ENCODE data around the gene NLRC5. TPM values are rescaled to one million over a fixed set of nuclear protein-coding genes. Genes with fewer than 3 reads are reported as not detected.
"Not testable (repeated sequence)": the region's sequence is repeated elsewhere in the genome, so short reads cannot be mapped to it uniquely, and the experiment has no call there.

NLRC5 gene
- total RNA-seq, 1 donor from 2014 or later = 11.9 TPM

DNA sequence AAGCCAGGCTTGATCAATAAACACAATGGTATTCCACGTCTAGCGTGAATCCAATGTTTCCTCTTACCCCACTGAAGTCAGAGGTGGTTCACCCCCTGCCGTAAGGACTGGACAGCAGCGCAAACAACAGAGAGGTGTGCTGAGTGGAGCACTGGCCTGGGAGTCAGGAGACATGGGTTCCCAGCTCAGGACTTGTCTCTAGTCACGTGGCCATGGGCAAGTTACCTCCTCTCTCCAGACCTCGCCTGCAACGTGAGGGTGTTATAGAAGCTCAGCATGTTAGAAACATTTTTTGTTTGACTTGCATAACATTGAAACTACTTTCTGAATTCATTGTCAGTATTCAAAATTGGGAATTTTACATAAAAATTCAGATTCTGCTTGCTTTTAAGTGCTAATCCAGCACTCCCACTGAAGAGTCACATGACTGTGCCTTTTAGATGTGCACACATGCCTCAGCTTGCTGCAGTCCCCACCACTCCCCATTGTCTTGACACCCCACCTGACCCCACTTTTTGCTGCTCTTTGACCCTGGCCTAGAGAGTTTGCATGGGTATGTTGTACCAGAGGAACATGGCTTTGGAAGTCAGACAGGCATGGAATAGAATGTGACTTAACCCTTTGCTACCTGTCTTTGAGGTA lies 94.2 kb downstream of the NLRC5 start:
- no peak for DNase-seq

DNA sequence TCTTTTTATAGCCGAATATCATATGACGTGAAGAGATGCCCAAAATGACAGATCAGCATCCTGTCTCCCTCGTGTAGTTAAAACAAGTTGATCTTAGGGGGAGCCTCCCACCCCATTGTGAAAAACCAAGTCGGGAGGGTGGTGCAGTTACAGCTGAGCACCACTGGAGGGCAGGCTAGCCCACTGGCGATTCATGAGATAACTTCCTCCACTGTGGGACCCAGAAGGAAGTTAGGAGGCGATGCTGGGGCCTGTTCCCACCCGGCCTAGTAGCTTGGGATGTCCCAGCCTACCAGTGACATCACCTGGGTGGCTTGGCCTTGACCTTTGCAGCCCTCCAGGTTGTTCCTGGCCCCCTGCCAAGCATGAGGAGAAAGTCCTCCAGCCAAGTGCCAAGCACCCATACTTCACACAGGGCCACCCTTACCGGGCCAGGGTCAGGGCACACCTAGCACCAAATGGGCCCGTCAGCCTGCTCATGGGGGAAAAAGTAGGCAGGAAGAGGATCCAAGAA lies 95.0 kb downstream of the NLRC5 start:
- peak; percentile 75 for DNase-seq

DNA sequence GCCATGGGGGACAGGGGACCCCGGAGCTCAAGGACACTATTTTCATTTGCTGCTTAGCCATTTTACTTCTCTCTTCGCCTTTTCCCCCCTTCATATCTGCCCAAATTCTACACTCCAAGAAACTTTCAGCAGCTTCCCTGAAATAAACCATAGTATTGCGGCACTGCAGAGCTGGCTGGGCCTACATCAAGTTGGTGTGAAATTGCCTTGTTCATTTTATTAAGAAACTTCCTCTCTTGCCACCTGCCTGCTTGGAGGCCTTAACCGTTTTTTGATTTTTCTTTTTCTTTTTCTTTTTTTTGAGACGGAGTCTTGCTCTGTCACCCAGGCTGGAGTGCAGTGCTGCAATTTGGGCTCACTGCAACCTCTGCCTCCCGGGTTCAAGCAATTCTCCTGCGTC lies 95.6 kb downstream of the NLRC5 start:
- no peak for DNase-seq

DNA sequence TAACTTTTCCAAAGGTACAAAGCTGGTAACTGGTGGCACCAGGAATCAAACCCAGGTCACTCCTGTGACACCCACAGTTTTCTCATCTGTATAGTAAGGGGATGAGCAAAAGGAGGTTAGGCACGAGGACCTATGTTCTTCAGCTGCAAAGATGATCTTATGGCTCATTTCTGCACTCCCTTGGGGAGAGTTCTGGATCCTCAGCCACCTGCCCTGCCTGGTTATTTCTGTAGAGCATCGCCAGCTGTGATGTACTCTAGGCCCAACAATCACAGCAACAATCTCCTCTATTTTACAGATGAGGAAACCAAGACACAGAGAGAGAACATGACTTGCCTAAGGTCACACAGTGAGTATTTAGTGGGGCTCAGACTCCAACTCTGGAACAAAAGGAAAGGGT lies 97.6 kb downstream of the NLRC5 start:
- DNase-seq = no peak

DNA sequence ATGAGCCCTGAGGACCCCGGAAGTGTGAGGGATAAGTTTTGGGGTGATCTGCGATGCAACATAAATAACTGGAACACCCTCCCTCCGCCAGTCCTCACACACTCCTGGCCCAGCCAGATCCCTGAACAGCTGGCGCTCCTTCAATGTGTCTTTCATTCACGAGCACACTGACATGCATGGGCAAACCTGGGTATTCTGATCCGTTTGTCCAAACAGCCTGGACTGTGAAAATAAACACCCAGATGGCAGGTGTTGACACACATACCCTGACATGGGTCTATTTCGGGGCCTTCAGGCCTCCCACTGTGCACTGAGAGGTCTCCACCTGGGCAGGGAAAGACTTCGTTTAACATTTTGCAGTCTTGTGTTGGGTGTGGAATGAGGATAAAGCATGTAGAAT lies 100.0 kb downstream of the NLRC5 start:
- no peak for DNase-seq

DNA sequence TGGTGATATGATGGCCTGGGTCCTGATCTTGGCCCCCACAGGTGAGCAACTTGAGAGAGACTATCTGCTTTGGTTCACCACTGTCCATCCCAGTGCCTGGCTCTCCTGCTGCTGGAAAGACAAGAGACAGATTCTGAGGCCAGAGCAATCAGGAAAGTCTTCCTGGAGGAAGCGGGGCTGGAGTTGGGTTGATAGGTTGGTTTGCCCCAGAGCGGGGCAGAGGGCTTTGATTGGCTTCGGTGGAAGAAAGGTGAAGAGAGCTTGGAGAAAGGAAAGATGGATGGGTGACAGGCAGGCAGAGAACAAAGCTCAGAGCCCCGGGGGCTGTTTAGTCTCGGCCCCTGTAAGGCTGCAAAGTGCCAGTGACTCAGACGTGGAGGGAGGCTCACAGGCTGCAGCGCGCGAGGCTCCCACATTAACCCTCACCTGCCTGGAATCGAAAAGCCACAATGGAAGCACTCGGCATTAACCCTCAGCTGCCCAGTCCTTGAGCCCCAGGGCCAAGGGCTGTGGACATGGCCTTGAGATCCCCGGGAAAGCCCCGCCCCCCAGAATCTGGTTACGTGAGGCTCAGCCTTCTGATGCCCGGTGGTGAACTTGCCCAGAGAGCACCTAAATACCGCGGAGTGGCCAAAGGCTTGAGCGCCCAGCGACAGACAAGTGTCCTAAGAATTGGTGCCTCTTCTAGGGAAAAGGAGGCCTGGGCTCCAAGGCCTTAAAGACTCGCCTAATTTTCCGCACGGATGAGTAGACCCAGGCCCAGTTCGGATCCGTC lies 102.0 kb downstream of the NLRC5 start:
- peak; percentile 11 for DNase-seq

DNA sequence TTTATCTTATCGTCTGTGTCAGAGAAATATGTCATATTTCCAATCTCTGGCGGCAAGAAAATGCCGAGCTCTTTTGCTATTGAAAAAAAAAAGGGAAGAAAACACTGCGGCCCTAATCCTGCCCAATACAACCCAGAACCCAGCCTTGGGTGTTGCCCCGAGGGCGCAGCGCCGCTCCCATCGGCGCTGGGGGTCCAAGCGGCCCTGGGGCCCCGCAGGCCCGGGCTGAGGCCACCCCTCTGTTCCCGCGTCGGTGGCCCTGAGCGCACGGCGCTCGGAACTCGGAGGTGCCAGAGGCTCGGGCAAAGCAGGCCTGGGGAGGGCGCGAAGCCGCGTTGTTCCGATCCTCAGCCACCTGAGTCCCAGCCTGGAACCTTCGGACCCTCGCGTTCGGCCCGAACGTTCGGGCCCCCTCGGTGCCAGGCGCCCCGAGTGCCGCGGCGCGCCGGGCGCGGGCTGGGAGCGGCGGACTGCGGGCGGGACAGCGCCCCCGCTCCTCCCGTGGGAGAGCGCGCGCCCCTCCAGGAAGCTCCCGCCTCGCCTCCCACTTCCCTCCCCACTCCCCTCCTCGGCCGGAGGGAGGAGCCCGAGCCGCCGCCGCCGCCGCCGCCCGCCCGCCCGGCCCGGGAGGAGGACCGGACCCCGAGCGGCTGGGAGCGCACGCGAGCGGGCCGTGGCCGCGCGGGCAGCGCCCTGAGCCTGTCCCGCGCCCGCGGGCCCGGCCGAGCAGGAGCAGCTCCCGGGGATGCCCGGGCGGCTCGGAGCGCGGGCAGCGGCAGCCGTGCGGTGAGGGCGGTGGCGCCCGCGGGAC lies 102.8 kb downstream of the NLRC5 start, which contains the start of gene CPNE2:
TSS of gene CPNE2 (plus strand) at position 609 of the 811 bp plus-strand sequence. CDS start 18,160 bp downstream, outside the sequence.
- peak; percentile 24 for DNase-seq

DNA sequence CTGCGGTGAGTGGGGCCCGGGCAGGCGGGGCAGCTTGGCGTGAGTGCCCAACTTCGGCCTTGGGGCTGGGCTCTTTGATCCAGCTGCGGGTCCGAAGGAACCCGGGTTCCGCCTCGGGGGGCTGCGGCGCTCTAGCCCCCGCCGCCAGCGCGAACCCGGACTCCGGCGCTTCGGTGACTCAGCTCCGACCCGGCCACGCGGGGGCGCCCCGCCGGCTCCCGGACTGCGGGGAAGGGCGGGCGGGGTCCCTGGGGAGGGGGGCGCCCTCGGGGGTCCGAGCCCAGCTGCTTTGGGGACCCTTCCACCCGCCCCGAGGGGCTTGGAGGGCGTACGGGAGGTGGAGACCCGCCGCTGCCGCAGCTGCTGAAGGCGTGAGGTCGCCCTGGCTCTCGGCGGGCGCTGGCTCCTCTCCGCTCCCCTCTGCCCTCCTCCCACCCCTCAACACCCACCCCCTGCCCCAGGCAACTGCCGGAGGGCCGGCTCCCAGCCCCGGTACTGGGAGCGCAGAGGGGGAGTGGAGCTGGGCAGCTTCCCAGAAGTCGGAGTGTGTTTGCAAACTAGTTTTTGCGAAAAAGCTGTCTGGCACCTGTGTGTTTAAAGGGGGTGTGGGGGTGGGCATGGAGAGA lies 103.5 kb downstream of the NLRC5 start:
- DNase-seq = no peak

DNA sequence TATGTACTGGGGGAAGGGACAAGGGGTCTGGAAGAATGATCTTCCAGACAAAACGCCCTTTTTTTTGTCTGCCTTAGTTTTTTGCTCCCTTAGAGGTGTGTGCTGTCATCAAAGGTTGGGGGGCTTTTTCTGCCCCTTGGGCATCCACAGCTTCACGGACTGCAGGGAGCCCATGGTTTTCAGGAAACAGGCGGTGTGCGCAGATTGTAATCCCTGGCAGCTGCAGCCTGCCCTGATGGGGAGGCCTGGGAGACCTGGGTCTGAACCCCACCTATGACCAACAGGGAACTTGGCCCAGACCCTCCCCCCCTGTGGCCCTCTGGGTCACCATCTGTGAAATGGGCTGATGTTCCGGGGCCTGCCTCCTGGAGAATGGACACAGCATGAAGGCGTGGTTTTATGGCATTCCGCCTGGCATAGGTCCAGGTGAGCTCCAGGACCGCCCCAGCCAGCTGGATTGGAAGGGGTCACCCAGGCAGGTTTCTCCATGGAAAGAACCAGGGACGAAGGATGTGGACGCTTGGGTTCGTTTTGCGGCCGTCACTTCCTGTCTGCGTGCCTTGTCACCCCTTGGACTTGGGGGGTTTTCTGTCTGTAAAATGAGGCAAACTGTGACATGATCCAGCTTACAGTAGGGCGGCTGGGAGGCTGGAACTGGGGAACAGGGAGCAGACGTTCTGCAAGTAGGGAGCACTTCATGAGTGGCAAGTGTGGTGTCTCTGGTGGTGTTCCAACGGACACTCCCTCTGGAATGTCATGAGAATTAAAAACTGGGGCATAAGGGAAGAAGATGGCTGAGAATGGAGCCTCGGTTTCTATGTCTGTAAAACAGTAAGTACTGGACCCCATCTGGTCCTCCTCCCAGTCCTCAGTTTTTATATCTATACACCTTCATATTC lies 104.6 kb downstream of the NLRC5 start:
- DNase-seq = no peak

DNA sequence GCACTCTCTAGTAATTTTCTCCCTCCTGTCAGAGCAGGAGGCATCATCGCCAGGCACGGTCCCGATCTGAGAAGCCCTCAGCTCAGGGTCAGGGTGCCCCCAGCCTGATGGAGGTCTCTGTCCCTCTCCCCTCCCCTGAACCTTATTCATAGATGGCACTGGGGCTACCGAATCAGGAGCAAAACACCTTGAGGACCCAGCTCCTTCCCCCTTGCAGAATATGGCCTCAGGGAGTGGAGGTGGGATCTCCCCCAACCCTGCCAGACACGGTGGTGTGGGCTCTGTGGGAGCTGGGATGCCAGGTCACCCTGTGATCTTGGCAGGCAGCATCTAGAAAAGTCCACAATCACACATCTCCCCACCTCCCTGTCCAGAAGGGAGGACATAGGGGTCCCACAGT lies 105.6 kb downstream of the NLRC5 start:
- no peak for DNase-seq

DNA sequence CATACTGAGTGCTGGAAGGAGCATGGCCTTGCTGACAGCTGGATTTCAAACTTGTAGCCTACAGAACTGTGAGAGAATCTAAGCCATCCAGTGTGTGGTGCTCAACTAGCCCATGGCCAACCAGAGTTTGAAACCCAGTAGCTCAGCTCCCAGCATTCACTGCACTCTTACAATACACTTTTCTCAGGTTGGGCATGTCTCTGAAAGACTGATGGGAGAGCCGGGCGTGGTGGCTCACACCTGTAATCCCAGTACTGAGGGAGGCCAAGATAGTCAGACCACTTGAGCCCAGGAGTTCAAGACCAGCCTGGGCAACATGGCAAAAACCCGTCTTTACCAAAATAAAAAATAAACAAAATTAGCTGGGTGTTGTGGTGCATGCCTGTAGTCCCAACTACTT lies 106.8 kb downstream of the NLRC5 start:
- DNase-seq = no peak

DNA sequence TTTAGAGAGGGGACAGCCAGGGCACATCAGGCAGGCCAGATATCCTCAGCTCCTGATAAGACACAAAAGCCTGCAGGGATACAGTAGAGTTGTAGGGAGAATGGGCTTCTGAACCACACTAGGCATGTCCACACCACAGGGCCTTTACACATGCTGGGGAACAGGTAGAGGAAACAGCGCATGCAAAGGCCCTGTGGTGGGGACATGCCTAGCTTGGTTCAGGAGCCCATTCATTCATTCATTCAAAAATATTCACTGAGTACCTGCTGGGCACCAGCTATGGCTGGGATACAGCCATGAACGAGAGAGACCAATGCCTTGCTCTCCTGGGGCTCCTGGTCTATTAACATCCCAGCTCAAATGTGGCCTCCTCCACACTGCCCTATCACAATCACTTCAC lies 107.4 kb downstream of the NLRC5 start:
- no peak for DNase-seq

DNA sequence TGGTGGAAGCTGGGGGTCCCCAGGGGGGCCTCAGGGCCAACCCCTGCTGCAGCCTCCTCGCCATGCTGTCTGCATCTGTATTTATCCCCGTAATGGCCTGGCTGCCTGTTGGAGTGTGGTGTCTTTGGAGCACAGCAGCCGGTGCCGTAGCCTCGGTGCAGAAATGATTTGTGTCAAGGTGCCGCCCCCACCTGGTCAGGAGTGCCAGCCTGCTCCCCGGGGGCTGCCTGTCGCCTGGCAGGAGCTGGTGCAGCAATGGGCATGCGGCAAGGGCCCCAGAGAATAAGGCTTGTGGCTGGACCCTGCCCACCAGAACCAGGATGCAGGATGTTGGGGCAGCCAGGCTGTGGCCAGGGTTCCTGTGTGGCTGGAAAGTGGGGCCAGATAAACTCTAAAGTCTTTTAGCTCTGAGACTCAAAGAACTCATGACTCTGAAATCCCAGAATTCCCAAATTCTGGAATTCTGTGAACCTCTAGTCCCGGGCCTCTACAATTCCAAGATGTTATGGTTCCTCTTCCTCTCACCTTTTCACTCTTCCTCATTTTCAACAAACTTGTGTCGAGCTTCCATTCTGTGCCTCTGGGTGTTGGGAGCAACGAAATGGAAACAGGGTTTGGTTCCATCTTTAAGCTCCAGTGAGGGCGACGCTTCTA lies 109.0 kb downstream of the NLRC5 start:
- DNase-seq = no peak

DNA sequence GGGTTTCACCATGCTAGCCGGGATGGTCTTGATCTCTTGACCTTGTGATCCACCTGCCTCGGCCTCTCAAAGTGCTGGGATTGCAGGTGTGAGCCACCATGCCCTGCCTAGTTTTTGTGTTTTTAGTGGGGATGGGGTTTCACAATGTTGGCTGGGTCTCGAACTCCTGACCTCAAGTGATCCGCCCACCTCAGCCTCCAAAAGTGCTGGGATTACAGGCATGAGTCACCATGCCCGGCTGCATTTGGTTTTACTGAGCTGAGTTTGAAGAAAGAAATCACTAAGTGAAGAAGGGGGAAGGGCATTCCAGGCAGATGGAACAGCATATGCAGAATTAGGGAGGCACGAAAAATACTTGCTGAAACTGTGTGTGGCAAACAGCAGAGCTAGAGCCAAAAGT lies 110.6 kb downstream of the NLRC5 start:
- DNase-seq = not testable (repeated sequence)

DNA sequence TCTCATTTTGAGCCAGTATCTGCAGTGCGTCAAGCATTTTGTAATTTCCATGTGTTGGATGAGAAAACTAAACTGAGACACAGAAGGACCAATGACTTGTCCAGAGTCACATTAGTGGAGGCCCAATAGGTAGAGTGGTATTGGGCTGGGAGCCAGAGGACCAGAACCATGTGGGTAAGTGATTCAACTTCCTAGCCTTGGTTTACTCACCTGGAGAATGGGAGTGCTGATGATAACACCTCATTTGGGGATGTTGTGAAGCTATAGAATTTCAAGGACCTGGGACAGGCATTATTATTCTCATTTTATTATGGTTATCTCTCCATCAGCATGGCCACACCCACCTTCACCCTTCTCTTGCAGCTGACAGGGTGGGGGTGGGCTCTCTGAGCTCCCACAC lies 111.1 kb downstream of the NLRC5 start:
- no peak for DNase-seq

DNA sequence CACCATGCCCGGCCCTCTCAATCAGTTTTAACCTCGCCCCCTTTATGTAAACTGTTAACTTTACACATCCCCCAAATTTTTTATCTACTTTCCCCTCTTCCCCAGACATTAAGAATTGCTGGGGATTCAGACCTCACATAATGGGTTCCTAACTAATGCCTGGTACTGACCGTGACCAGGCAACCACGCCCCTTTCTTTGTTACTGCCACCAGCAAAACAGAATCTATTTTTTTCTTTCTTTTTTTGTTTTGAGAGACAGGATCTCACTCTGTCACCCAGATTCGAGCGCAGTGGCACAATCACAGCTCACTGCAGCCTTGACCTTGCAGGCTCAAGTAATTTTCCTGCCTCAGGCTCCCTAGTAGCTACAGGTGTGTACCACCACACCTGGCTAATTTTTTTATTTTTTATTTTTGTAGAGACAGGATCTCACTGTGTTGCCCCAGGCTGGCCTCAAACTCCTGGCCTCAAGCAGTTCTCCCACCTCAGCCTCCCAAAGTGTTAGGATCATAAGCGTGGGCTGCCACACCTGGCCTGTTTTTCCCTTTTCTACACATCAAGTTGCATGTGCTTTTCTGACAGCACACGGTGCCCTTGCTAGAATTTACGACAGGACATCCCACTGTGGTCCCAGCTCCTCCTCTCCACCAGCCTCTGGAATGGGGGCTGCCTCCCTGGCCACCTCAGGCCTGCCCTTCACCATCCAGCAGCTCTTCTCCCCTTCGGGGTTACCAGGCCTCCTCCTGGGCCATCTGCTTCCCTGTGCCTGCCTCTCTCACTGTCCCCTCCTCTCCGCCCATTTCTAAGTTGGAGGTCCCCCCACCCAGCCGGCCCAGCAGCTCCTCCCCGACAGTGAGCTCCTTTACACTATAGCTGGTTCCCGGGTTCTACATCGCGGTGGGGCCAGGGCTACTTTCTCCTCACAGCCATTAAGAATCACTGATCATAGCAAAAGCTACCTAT lies 113.8 kb downstream of the NLRC5 start:
- no peak for DNase-seq

DNA sequence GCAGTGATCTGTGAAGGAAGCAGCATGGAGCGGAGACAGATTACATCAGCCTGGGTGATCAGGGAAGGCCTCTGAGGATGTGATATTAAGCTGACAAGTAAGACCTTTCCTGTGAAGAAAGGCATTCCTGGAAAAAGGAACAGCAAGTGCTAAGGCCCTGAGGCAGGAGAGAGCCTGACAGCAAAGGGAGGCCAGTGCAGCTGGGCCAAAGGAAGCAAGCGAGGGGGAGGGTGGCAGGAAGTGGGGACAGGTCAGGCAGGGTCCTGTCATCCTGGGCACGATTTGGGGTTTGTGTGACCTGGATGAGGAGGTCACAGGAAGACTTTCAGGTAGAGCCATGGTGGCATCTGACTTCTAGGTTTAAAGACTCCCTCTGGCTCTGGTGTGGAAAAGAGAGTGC lies 115.3 kb downstream of the NLRC5 start:
- DNase-seq = no peak

DNA sequence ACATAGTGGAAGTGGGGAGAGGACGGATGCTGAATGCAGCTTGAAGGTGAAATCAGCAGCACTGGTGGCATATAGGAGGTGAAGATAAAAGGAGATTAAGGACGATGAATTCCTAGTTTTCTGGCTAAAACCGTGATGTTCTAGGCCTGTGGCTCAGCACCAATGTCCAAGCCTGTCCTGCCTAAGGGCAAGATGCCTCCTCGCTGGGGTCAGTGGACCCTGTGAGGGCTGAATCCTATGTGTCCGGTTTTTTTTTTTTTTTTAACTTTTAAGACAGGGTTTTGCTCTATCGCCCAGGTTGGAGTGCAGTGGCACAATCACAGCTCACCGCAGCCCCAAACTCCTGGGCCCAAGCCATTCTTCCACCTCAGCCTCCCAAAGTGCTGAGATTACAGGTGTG lies 115.8 kb downstream of the NLRC5 start:
- no peak for DNase-seq

DNA sequence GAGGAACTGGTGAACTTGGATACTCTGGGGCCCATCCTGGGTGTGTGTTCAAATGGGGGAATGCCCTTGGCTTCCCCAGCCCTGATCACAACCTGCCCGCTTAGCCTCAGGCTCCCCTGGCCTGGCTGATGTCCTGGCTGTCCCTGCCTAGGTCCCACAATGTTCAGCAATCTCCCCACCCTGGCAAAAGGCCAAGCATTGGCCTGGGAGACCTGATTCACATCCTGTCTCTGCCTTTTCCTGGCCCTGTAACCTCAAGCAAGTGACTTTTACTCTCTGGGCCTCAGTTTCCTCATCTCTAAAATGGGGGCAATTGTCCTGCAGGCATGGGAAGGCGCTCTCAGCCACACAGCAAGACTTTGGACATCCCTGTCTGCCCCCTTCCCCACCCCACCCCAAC lies 117.4 kb downstream of the NLRC5 start:
- DNase-seq = no peak

Data from skin of body (tissue), 2 donors.